ENCODE data around the gene TBX10.
"Not testable (repeated sequence)": the region's sequence is repeated elsewhere in the genome, so short reads cannot be mapped to it uniquely, and the experiment has no call there.

TBX10 gene

GRCh38 chr11:67614730-67615714, 24.5 kb downstream of the TBX10 start:
- peak; percentile 85 for DNase-seq

DNA sequence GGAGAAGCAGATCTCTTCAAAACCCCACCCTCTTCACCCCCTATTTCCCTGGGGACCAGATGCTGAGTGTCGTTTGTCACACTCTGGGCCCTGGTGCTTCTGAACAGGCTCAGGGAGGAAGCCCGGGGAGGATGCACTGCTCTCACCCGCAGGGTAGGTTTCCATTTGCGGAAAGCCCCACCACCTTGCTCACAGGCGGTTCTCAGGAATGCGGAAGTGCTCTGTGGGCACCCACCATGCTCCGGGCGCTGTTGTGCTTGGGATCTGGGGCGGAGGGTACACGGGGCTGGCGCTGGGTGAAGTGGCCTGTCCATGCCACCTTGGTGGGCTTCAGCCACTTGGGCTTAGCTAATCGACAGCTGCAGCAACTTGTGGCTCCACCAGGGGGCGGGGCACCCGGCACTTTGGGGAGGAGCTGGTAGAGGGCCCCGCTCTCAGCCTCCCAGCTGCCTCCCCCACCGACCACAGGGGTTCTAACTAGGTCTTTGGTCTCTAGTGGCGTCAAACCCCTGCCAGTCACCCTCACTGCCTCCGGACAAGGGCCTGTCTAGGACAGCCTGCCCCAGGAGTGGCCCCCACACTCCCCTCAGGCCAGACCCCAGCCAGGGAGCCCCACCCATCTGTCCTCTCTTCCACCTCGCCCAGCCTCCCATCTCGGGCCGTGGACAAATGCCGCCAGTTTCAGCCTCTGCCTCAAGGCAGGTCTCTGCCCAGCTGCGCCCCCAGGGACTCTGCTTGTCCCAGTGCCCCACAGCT, 25.4 kb downstream of the TBX10 start:
- DNase-seq, result peak; percentile 88

- DNase-seq, result no peak
Observed at GRCh38 chr11:67613313-67613959, 26.1 kb downstream of the TBX10 start.

GRCh38 chr11:67612751-67613150, 26.8 kb downstream of the TBX10 start:
- no peak for DNase-seq

DNA sequence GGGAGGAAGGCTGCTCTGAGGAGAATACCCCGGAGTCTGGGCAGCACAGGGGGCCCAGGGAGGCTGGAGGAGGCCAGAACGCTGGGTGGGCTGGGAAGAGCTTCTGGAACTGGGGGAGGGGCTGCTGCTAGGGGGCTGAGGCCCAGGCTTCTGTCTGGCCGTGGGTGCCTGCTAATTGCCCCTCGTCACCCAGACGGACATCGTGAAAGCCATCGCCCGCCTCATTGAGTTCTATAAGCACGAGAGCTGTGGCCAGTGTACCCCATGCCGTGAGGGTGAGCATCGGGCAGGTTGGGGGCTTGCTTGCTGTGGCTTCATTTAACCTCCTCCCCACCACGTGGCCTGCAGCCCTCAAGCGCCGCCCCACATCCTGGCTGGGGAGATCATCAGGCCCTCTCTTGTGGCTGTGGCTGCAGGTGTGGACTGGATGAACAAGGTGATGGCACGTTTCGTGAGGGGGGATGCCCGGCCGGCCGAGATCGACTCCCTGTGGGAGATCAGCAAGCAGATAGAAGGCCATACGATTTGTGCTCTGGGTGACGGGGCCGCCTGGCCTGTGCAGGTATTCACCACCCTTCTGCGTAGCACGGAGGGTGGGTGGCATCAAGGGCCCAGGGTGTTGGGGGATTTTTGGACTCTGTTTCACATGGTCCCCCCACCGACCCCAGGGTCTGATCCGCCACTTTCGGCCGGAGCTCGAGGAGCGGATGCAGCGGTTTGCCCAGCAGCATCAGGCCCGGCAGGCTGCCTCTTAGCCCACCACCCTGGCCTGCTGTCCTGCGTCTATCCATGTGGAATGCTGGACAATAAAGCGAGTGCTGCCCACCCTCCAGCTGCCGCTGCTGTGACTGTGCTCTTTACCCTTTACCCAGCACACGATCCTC, 27.6 kb downstream of the TBX10 start:
- no peak for DNase-seq

DNA sequence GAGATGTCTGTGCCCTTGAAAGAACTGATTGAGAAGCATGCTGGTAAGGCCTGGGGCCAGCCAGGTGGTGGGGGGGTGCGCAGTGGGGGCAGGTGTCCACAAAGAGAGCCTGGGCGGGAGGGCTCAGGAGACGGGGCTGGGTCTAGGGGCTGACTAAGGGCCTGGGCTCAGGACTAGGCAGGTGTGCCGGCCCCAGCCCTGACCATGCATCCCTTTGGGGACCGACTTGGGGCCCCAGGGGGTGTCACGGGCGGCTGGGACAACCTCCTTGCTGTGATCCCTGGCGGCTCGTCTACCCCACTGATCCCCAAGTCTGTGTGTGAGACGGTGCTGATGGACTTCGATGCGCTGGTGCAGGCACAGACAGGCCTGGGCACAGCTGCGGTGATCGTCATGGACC, 28.4 kb downstream of the TBX10 start:
- no peak for DNase-seq

- DNase-seq, result no peak
Observed at GRCh38 chr11:67610302-67610868, 29.2 kb downstream of the TBX10 start.

DNA sequence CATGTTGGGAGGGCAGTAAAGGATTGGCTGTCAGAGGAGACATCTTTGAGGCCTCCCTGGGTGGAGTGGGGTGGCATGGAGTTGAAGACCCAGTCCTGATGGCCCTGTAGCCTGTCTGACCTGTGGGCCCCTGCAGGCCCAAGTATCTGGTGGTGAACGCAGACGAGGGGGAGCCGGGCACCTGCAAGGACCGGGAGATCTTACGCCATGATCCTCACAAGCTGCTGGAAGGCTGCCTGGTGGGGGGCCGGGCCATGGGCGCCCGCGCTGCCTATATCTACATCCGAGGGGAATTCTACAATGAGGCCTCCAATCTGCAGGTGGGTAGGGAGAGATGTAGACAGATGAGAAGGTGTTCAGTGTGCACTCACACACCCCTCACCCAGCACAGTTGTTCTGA, 30.2 kb downstream of the TBX10 start:
- DNase-seq, result no peak

GRCh38 chr11:67608486-67608885, 31.1 kb downstream of the TBX10 start:
- DNase-seq, result no peak

DNA sequence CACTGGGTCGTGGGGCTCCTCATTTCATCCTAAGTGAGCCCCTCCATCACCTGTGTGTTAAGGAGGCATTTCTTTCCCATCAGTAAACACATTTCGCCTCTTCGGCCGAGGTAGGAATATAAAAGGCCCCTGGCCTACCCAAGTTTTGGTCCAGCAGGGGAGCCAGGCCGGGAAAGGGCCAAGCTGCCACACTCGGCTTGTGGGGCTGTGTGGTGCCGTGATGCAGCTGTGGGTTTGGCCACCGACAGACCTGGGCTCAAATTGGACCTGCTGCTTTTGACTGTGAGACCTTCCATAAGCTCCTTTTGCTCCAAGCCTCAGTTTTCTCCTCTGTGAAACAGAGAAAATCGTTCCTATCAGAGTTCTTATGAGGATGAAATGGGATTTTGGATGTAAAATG, 32.1 kb downstream of the TBX10 start:
- DNase-seq, result no peak

DNA sequence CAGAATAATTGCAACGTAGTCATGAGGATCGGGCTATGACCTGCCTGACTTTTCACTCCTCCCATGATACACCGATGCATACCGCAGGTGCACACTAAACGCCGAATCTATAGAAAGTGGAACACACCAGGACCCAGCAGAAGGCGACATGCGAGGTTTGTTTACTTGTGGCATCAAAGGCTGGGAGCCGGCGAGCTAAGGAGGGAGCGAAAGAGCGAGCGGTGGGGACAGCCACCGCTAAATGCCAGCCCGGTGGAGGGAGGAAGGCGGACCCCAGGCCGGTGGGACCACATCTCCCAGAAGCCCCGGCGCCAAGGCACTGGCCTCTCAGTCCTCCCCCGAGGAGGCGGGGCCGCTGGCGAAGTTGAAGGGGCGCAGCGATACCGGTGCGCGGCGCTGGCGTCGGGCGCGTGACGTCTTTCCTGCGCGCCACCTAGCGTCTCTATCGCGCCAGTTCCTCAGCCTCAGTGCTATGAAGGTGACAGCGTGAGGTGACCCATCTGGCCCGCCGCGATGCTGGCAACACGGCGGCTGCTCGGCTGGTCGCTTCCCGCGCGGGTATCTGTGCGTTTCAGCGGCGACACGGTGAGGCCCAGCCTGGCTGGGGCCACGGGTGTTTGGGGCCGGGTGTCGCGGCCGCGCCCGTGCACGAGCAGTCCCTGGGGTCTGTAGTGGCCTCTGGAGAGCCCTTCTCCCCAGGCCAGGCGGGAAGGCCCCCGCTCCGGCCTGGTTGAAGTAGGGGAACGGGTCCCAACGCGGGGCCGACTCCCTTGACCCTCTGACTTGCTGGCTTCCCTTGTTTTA, 32.9 kb downstream of the TBX10 start, which contains the start of gene NDUFV1:
NDUFV1 (plus strand) TSS at position 445 of the 804 bp plus-strand sequence; CDS start at position 514, 69 bp downstream.
- peak; percentile 98 for DNase-seq

- no peak for DNase-seq
Observed at GRCh38 chr11:67606093-67606491, 33.5 kb downstream of the TBX10 start.

- DNase-seq, result no peak
Observed at GRCh38 chr11:67605231-67606011, 34.1 kb downstream of the TBX10 start.

GRCh38 chr11:67604815-67605214, 34.7 kb downstream of the TBX10 start:
- DNase-seq, result no peak

- DNase-seq, result not testable (repeated sequence)
Observed at GRCh38 chr11:67604119-67604518, 35.4 kb downstream of the TBX10 start.

- DNase-seq, result no peak
Observed at GRCh38 chr11:67601098-67601497, 38.5 kb downstream of the TBX10 start.

GRCh38 chr11:67600324-67601029, 39.1 kb downstream of the TBX10 start:
- DNase-seq, result no peak

DNA sequence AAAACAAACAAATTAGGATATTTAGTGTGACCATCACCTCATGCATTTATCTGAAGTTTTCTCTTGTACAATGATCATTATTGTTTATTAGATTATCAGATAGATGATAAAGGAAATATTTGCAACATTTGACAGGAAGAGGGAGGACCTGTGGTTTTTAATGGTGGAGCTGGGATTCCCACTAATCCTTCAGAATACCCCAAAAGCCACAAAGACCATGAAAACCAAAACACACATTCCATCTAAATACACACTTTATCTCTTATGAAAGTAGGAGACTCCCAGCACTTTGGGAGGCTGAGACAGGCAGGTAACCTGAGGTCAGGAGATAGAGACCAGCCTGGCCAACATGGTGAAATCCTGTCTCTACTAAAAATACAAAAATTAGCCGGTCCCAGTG, 40.4 kb downstream of the TBX10 start:
- DNase-seq, result no peak

- DNase-seq, result not testable (repeated sequence)
Observed at GRCh38 chr11:67597963-67598362, 41.6 kb downstream of the TBX10 start.

Data from stimulated activated CD8-positive, alpha-beta memory T cell treated with anti-CD3 and anti-CD28 coated beads, Interleukin-4, amount 100 ng/mL, for 48 hours (primary cell).